SK-N-SH treated with all-trans-retinoic acid at 6 μM for 48 hours (cell line): Measurements from ENCODE around the gene RGS8.

Experiments
- ATAC-seq: fragments of 200-7000 bp; cut with Tn5 transposase; 3 replicates; pipeline ENCODE4 v1.9.1; 2020; ENCODE audit warnings: mild to moderate bottlenecking, moderate library complexity
- ARNTL ChIP-seq: fragments of 450-650 bp; formaldehyde crosslinking; IDR thresholded peaks from 2 replicates; pipeline ENCODE4 v1.5.0; 2020; ENCODE audit warnings: low read depth, mild to moderate bottlenecking, moderate library complexity, borderline replicate concordance
- BACH2 ChIP-seq: fragments of 250-450 bp; sonication (Bioruptor Pico); IDR thresholded peaks from 2 replicates; pipeline ENCODE4 v1.9.0; 2021; ENCODE audit warnings: mild to moderate bottlenecking, borderline replicate concordance
- CSDC2 ChIP-seq: fragments of 250-450 bp; sonication (Bioruptor Pico); IDR thresholded peaks from 2 replicates; pipeline ENCODE4 v1.5.0; 2020; ENCODE audit warnings: mild to moderate bottlenecking, moderate library complexity
- CSRNP3 ChIP-seq: fragments of 250-450 bp; sonication (Bioruptor Pico); IDR thresholded peaks from 2 replicates; pipeline ENCODE4 v1.5.1; 2021; ENCODE audit warnings: mild to moderate bottlenecking, moderate library complexity
- ESRRG ChIP-seq: fragments of 250-450 bp; sonication (Bioruptor Pico); IDR thresholded peaks from 2 replicates; pipeline ENCODE4 v1.6.1; 2021; ENCODE audit warnings: mild to moderate bottlenecking
- GLIS3 ChIP-seq: fragments of 250-450 bp; sonication (Bioruptor Pico); IDR thresholded peaks from 2 replicates; pipeline ENCODE4 v1.5.0; 2020; ENCODE audit warnings: mild to moderate bottlenecking, moderate library complexity
- ISL1 ChIP-seq: fragments of 250-450 bp; sonication (Bioruptor Pico); IDR thresholded peaks from 2 replicates; pipeline ENCODE4 v2.1.2; 2022; ENCODE audit warnings: mild to moderate bottlenecking, moderate library complexity
- OSR1 ChIP-seq: fragments of 250-450 bp; sonication (Bioruptor Pico); IDR thresholded peaks from 2 replicates; pipeline ENCODE4 v1.8.0; 2022; ENCODE audit warnings: moderate library complexity, mild to moderate bottlenecking, inconsistent platforms
- PPARA ChIP-seq: fragments of 250-450 bp; sonication (Bioruptor Pico); IDR thresholded peaks from 2 replicates; pipeline ENCODE4 v1.5.0; 2020; ENCODE audit warnings: mild to moderate bottlenecking, borderline replicate concordance
- RARB ChIP-seq: fragments of 250-450 bp; sonication (Bioruptor Pico); IDR thresholded peaks from 2 replicates; pipeline ENCODE4 v1.8.0; 2021; ENCODE audit warnings: mild to moderate bottlenecking, moderate library complexity
- SNAI2 ChIP-seq: fragments of 250-450 bp; sonication (Bioruptor Pico); IDR thresholded peaks from 2 replicates; pipeline ENCODE4 v1.5.0; 2020; ENCODE audit warnings: mild to moderate bottlenecking, moderate library complexity
- TOX ChIP-seq: fragments of 250-450 bp; sonication (Bioruptor Pico); IDR thresholded peaks from 2 replicates; pipeline ENCODE4 v1.8.0; 2021; ENCODE audit warnings: mild to moderate bottlenecking, moderate library complexity, borderline replicate concordance
- TSHZ2 ChIP-seq: fragments of 250-450 bp; sonication (Bioruptor Pico); IDR thresholded peaks from 2 replicates; pipeline ENCODE4 v1.5.0; 2020; ENCODE audit warnings: mild to moderate bottlenecking, moderate library complexity
- ZC3H10 ChIP-seq: fragments of 250-450 bp; sonication (Bioruptor Pico); IDR thresholded peaks from 2 replicates; pipeline ENCODE4 v1.5.1; 2021; ENCODE audit warnings: mild to moderate bottlenecking, moderate library complexity
- ZFP3 ChIP-seq: fragments of 250-450 bp; sonication (Bioruptor Pico); IDR thresholded peaks from 2 replicates; pipeline ENCODE4 v1.5.0; 2020; ENCODE audit warnings: mild to moderate bottlenecking, moderate library complexity
- ZNF70 ChIP-seq: fragments of 450-650 bp; formaldehyde crosslinking; IDR thresholded peaks from 2 replicates; pipeline ENCODE4 v1.5.0; 2020; ENCODE audit warnings: mild to moderate bottlenecking, moderate library complexity
- TF ChIP-seq, protein P1 (sequence below): fragments of 250-450 bp; sonication (Bioruptor Pico); IDR thresholded peaks from 2 replicates; pipeline ENCODE4 v1.8.0; 2020; ENCODE audit warnings: mild to moderate bottlenecking, moderate library complexity, borderline replicate concordance
- TF ChIP-seq, protein P2 (sequence below): fragments of 250-450 bp; sonication (Bioruptor Pico); IDR thresholded peaks from 2 replicates; pipeline ENCODE4 v1.5.1; 2020; ENCODE audit warnings: low read depth, mild to moderate bottlenecking, moderate library complexity

RGS8 gene

DNA sequence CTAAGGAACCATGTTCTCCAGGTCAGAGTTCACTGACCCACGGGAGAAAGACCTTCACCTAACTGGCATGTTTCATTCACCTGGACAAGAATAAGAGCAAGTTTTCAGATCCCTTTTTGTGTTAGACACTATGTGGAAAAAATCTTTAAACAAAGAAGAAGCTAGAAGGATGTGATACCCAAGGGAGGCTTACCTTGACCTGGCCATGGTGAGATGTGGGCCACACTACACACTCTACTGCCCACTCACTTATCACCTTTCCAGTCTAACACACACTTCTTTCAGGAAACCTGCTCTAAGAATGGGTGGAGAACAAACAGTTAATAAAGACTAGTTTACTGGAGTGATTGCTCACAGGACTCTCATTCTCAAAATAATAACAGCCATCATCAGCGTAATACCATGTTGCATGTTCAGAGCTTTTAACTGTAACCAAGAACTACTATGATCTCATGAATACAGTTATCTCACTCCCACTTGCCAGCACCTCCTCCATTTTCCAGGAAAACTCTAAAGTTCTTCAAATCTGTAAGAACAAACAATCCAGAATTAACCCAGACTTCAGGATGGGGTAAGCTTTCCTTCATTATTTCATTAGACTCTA is 1.4 kb downstream of the RGS8 start:
- ATAC-seq = no peak
- TF ChIP-seq ZC3H10 (CRISPR knock-in tag) (no peak), SNAI2 (CRISPR knock-in tag) (no peak), PPARA (CRISPR knock-in tag) (no peak), GLIS3 (no peak), BACH2 (CRISPR knock-in tag) (no peak), CSRNP3 (CRISPR knock-in tag) (no peak), RARB (CRISPR knock-in tag) (no peak), ISL1 (no peak), CSDC2 (no peak)
- TF ChIP-seq, protein P1, sequence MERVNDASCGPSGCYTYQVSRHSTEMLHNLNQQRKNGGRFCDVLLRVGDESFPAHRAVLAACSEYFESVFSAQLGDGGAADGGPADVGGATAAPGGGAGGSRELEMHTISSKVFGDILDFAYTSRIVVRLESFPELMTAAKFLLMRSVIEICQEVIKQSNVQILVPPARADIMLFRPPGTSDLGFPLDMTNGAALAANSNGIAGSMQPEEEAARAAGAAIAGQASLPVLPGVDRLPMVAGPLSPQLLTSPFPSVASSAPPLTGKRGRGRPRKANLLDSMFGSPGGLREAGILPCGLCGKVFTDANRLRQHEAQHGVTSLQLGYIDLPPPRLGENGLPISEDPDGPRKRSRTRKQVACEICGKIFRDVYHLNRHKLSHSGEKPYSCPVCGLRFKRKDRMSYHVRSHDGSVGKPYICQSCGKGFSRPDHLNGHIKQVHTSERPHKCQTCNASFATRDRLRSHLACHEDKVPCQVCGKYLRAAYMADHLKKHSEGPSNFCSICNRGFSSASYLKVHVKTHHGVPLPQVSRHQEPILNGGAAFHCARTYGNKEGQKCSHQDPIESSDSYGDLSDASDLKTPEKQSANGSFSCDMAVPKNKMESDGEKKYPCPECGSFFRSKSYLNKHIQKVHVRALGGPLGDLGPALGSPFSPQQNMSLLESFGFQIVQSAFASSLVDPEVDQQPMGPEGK (CRISPR knock-in tag) = no peak

DNA sequence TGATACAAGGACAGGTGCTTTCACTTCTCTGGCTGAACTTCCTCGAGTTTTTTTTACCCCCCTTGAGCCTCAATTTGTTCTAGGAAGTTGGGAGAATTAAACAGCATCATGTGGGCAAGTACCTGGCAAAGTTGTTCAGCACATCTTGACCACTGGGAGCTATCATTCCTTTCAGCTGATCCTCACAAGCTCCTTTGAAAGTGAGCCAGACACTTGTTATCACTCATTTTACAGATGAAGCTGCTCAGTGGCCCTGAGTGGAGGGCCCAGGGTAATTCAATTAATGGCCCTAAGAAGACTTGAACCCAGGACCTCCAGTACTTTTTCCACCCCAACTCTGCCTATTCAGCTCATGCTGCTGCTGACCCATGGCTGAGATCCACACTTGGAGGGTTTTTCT is 2.0 kb downstream of the RGS8 start:
- ATAC-seq = no peak
- TF ChIP-seq OSR1 (CRISPR knock-in tag) = no peak
- no peak for TF ChIP-seq PPARA (CRISPR knock-in tag)
- TF ChIP-seq CSDC2 = no peak
- TF ChIP-seq ZFP3 (CRISPR knock-in tag) = no peak
- TF ChIP-seq TOX (CRISPR knock-in tag) = no peak
- TF ChIP-seq ZC3H10 (CRISPR knock-in tag) = no peak
- TF ChIP-seq, protein P2, sequence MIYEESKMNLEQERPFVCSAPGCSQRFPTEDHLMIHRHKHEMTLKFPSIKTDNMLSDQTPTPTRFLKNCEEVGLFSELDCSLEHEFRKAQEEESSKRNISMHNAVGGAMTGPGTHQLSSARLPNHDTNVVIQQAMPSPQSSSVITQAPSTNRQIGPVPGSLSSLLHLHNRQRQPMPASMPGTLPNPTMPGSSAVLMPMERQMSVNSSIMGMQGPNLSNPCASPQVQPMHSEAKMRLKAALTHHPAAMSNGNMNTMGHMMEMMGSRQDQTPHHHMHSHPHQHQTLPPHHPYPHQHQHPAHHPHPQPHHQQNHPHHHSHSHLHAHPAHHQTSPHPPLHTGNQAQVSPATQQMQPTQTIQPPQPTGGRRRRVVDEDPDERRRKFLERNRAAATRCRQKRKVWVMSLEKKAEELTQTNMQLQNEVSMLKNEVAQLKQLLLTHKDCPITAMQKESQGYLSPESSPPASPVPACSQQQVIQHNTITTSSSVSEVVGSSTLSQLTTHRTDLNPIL (CRISPR knock-in tag) = no peak
- no peak for TF ChIP-seq ISL1
- TF ChIP-seq ESRRG (CRISPR knock-in tag) = no peak
- TF ChIP-seq CSRNP3 (CRISPR knock-in tag) = no peak
- TF ChIP-seq TSHZ2 (CRISPR knock-in tag) = no peak
- no peak for TF ChIP-seq GLIS3
- TF ChIP-seq BACH2 (CRISPR knock-in tag) = no peak

- TF ChIP-seq ARNTL (CRISPR knock-in tag) = no peak
- TF ChIP-seq RARB (CRISPR knock-in tag) = no peak
- TF ChIP-seq ZNF70 (CRISPR knock-in tag) = no peak
- no peak for TF ChIP-seq CSRNP3 (CRISPR knock-in tag)
- TF ChIP-seq, all 23 proteins: peak for 0
- no peak for ATAC-seq
Observed at GRCh38 chr1:182681568-182681912, 2.8 kb downstream of the RGS8 start.
